Vagina (tissue), 2 donors: ENCODE results near the gene KRT13. TPM values are rescaled to one million over a fixed set of nuclear protein-coding genes. Genes with fewer than 3 reads are reported as not detected.
A peak's percentile ranks its signal among the peaks of the same experiment; 100 is the strongest.

Source experiments
- DNase-seq, 2 donors: peaks; one replicate each; pipeline ENCODE4 v3.0.0-alpha.2; 2017; ENCODE audit errors: extremely low spot score in 2 of 2
- H3K27ac ChIP-seq: fragments of 200-600 bp; sonication (generic); one replicate; pipeline ENCODE4 v1.5.1; 2019
- H3K27me3 ChIP-seq: fragments of 200-600 bp; sonication (generic); one replicate; pipeline ENCODE4 v1.5.1; 2019
- H3K36me3 ChIP-seq, 2 donors: fragments of 200-600 bp; sonication (generic); one replicate each; pipeline ENCODE4 v1.5.1; 2017 to 2019
- H3K4me1 ChIP-seq: fragments of 200-600 bp; sonication (generic); one replicate; pipeline ENCODE4 v1.5.1; 2019
- H3K4me3 ChIP-seq, 2 donors: fragments of 200-600 bp; sonication (generic); 1 replicate in 1 of 2; 2 replicates in 1 of 2; pipeline ENCODE4 v1.5.1; 2016 to 2019
- H3K9me3 ChIP-seq: fragments of 200-600 bp; sonication (generic); one replicate; pipeline ENCODE4 v1.5.1; 2019
- POLR2A ChIP-seq, 2 donors: fragments of 450-650 bp; IDR thresholded peaks; one replicate each; pipeline ENCODE4 v1.6.1; 2017; ENCODE audit warnings: antibody characterized with exemption in 2 of 2, mild to moderate bottlenecking in 2 of 2, moderate library complexity in 2 of 2
- POLR2AphosphoS5 ChIP-seq, 2 donors: sonication (generic); formaldehyde crosslinking; IDR thresholded peaks; one replicate each; pipeline ENCODE4 v1.9.0; 2017; ENCODE audit warnings: antibody characterized with exemption in 2 of 2, mild to moderate bottlenecking in 2 of 2, low read depth in 1 of 2; ENCODE audit not compliant: insufficient read depth in 1 of 2
- intact Hi-C: fragments of 100-400 bp; cut with DNase I; formaldehyde crosslinking; loops from one replicate; pipeline ENCODE4 v1.15.1; 2023
- total RNA-seq: library from RNA; depleted of rRNA; stranded (reverse); fragments of >200 nt; gene quantifications from one replicate; pipeline ENCODE4 v1.2.3, GENCODE V29; 2016
- TF ChIP-seq, protein P1 (sequence below), 3 experiments: fragments of 450-650 bp in 2 of 3; fragments of 200-600 bp in 1 of 3; sonication (generic) in 1 of 3; IDR thresholded peaks; one replicate each; pipeline ENCODE4 v1.5.1; 2017 to 2019; ENCODE audit warnings: antibody characterized with exemption in 3 of 3, mild to moderate bottlenecking in 2 of 3, moderate library complexity in 2 of 3

The KRT13 gene
- total RNA-seq, 1 donor from 2014 or later = 10,968 TPM

DNA sequence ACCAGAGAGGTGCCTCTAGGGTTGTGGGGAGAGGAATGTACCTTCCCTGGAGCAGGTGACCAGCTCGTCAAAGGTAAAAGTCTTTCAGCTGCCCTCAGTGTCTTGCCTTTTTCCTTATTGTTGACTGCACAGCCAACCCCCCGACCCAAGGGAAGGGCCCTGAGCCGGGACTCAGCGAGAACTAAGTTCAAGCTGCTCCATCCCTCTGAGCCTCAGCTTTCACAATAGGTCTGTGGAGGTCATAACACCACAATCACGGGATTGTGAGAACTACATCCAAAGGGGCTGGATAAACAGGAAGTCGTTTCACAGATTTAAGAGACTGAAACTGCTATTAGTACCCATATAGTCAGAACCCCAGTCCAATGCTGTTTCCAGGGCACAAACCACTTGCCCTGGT lies 13.1 kb downstream of the KRT13 start:
- H3K4me1 ChIP-seq = peaks cover 70% of the 10 kb centered on the region
- no peak for DNase-seq
- H3K27me3 ChIP-seq = no peaks in the 10 kb centered on the region
- H3K36me3 ChIP-seq = no peaks in the 10 kb centered on the region
- no peak for TF ChIP-seq POLR2A (IDR thresholded peaks at IDR 0.05)
- TF ChIP-seq, protein P1, sequence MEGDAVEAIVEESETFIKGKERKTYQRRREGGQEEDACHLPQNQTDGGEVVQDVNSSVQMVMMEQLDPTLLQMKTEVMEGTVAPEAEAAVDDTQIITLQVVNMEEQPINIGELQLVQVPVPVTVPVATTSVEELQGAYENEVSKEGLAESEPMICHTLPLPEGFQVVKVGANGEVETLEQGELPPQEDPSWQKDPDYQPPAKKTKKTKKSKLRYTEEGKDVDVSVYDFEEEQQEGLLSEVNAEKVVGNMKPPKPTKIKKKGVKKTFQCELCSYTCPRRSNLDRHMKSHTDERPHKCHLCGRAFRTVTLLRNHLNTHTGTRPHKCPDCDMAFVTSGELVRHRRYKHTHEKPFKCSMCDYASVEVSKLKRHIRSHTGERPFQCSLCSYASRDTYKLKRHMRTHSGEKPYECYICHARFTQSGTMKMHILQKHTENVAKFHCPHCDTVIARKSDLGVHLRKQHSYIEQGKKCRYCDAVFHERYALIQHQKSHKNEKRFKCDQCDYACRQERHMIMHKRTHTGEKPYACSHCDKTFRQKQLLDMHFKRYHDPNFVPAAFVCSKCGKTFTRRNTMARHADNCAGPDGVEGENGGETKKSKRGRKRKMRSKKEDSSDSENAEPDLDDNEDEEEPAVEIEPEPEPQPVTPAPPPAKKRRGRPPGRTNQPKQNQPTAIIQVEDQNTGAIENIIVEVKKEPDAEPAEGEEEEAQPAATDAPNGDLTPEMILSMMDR (IDR thresholded peaks at IDR 0.05) = no peak
- peak in 1 of 2 donors; percentile 50 for TF ChIP-seq POLR2AphosphoS5 (IDR thresholded peaks at IDR 0.05; ENCODE audit: insufficient read depth in 1 of 2, low read depth in 1 of 2)
- intact Hi-C loops = no loop called here
- peak overlapping the region; percentile 59 for H3K27ac ChIP-seq
- H3K4me3 ChIP-seq = no peak overlapping the region
- H3K9me3 ChIP-seq = no peaks in the 10 kb centered on the region

DNA sequence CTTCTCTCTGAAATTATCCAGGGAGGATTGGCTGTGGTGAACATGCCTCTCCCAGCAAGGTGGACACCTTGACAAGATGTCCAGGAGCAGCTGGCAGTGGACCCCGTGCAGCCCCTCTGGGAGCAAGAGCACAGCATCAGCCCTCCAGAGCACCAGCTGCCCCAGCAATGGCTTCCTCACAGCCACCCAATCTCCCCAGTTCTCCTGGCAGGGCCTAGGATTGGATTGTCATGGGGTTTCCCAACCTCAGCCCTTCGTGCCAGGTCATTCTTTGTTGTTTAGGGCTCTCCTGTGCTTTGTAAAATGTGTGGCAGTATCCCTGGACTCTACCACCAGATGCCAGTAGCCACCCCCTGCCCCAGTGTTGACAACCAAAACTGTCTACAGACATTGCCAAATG lies 13.9 kb downstream of the KRT13 start:
- no peaks in the 10 kb centered on the region for H3K36me3 ChIP-seq
- TF ChIP-seq POLR2A (IDR thresholded peaks at IDR 0.05) (no peak), POLR2AphosphoS5 (IDR thresholded peaks at IDR 0.05; ENCODE audit: insufficient read depth in 1 of 2, low read depth in 1 of 2) (no peak)
- TF ChIP-seq, protein P1 (IDR thresholded peaks at IDR 0.05) = no peak
- H3K27ac ChIP-seq = peak overlapping the region; percentile 59
- DNase-seq = no peak
- no peaks in the 10 kb centered on the region for H3K9me3 ChIP-seq
- no peak overlapping the region for H3K4me3 ChIP-seq
- intact Hi-C loops = no loop called here
- peaks cover 62% of the 10 kb centered on the region for H3K4me1 ChIP-seq
- H3K27me3 ChIP-seq = no peaks in the 10 kb centered on the region

DNA sequence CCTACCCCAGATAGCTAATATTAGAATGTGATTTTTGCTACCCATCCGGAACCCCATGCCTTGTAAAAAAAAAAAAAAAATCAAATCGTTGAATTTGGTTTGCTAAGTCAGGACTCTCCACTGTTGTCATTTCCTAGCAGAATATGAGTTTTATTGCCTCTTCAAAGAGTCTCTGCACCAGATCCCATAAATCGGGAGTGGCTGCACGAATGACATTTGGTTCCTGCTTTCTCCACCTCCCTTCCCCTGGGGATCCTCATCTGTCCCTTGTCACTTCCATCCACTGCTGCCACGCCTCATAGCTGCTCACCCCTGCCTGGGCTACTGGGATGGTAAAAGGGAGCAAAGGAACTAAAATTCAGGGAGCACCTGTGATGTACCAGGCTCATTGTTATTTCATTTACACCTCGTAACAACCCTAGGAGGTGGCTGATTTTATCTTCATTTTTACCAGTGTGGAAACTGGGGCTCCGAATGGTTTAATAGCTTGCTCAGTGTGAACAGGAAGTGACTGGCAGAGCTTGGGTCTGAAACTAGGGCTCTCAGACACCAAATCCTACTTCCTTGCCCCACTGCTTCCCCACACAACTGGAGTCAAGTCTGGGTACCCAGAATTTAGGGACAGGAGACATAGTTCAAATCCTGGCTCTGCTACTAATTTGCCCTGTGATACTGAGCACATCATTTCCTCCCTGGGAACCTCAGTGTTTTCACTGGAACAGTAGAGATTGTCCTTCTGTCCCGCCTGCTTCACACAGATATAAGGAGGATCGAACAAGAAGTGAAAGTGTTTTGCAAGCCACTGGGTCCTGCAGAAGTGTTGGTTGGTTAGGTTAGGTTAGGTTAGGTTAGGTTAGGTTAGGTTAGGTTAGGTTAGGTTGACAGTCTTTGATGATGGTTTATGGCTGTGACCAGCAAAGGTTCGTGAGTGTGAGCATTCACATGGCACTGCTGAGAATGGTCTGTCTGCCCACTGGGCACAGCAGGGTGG lies 15.1 kb downstream of the KRT13 start:
- no peaks in the 10 kb centered on the region for H3K9me3 ChIP-seq
- intact Hi-C loops = no loop called here
- TF ChIP-seq POLR2AphosphoS5 (IDR thresholded peaks at IDR 0.05; ENCODE audit: insufficient read depth in 1 of 2, low read depth in 1 of 2) = no peak
- no peak for TF ChIP-seq POLR2A (IDR thresholded peaks at IDR 0.05)
- TF ChIP-seq, protein P1 (IDR thresholded peaks at IDR 0.05) = no peak

DNA sequence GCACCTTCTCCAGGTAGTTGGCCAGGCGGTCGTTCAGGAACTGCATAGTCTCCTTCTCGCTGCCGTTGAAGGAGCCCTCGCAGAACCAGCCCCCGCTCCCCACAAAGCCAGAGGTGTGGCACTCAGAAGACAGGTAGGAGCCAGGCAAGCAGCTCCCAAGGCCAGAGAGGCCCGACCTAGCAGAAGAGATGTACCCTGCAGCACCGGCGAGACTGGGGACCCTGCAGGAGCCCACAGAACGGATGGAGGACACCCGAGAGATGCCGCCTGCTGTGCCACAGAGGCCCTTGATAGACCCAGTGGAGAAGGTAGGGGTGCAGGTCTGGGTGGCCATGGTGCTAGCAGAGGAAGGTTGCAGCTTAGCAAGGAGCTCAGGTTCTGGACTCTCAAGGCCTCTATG lies 15.9 kb downstream of the KRT13 start, which contains the start of gene KRT36:
KRT36 (minus strand) TSS at position 380 of the 400 bp plus-strand sequence; CDS start at position 334, 46 bp downstream.
- no peak for DNase-seq
- TF ChIP-seq POLR2AphosphoS5 (IDR thresholded peaks at IDR 0.05; ENCODE audit: insufficient read depth in 1 of 2, low read depth in 1 of 2) (no peak), POLR2A (IDR thresholded peaks at IDR 0.05) (no peak)
- TF ChIP-seq, protein P1 (IDR thresholded peaks at IDR 0.05) = no peak
- Histone ChIP-seq H3K4me1 (peaks cover 48% of the 10 kb centered on the region), H3K4me3 (no peak within 1 kb of the TSS), H3K36me3 (no peaks in the 10 kb centered on the region), H3K27me3 (no peaks in the 10 kb centered on the region), H3K27ac (peak within 1 kb of the TSS; percentile 23), H3K9me3 (no peaks in the 10 kb centered on the region)
- intact Hi-C loops = no loop called here

More for the DNA sequence above, 15.1 kb downstream of the KRT13 start:
- no peaks in the 10 kb centered on the region for H3K27me3 ChIP-seq
- no peaks in the 10 kb centered on the region for H3K36me3 ChIP-seq
- H3K4me1 ChIP-seq = peaks cover 55% of the 10 kb centered on the region
- no peak for DNase-seq
- no peak overlapping the region for H3K4me3 ChIP-seq
- H3K27ac ChIP-seq = peak overlapping the region; percentile 23
